IMR-90 (cell line): Measurements from ENCODE around the gene COMMD1.

Experiments
- BHLHE40 ChIP-seq: fragments of 150-350 bp; IDR thresholded peaks from 2 replicates; pipeline ENCODE4 v1.6.1; 2016; ENCODE audit warnings: mild to moderate bottlenecking, low read depth, low read length
- CEBPB ChIP-seq: IDR thresholded peaks from 2 replicates; pipeline ENCODE4 v1.6.1; 2012; ENCODE audit warnings: low read depth, low read length, improper control_type of control experiment
- CHD1 ChIP-seq: IDR thresholded peaks from 2 replicates; pipeline ENCODE4 v1.6.1; 2012; ENCODE audit warnings: low read depth, low read length, improper control_type of control experiment
- FOS ChIP-seq: fragments of 150-350 bp; IDR thresholded peaks from 2 replicates; pipeline ENCODE4 v1.6.1; 2016; ENCODE audit warnings: low read depth, low read length
- MAFK ChIP-seq: IDR thresholded peaks from 2 replicates; pipeline ENCODE4 v1.6.1; 2012; ENCODE audit warnings: low read depth, low read length, improper control_type of control experiment
- MXI1 ChIP-seq: IDR thresholded peaks from 2 replicates; pipeline ENCODE4 v1.6.1; 2012; ENCODE audit warnings: low read depth, mild to moderate bottlenecking, low read length, moderate library complexity, borderline replicate concordance
- NFE2L2 ChIP-seq: fragments of 150-350 bp; IDR thresholded peaks from 2 replicates; pipeline ENCODE4 v1.6.1; 2016; ENCODE audit warnings: low read depth, mild to moderate bottlenecking, low read length
- POLR2A ChIP-seq: IDR thresholded peaks from 2 replicates; pipeline ENCODE4 v1.6.1; 2012; ENCODE audit warnings: mild to moderate bottlenecking, low read depth, low read length
- RAD21 ChIP-seq: IDR thresholded peaks from 2 replicates; pipeline ENCODE4 v1.6.1; 2012; ENCODE audit warnings: low read length, improper control_type of control experiment
- RCOR1 ChIP-seq: IDR thresholded peaks from 2 replicates; pipeline ENCODE4 v1.6.1; 2012; ENCODE audit warnings: mild to moderate bottlenecking, low read length, improper control_type of control experiment; ENCODE audit not compliant: insufficient replicate concordance
- RFX5 ChIP-seq: IDR thresholded peaks from 2 replicates; pipeline ENCODE4 v1.8.0; 2012; ENCODE audit warnings: low read depth, mild to moderate bottlenecking, low read length, moderate library complexity
- SMC3 ChIP-seq: fragments of 150-350 bp; IDR thresholded peaks from 2 replicates; pipeline ENCODE4 v1.6.1; 2016; ENCODE audit warnings: low read depth, mild to moderate bottlenecking, antibody characterized with exemption, low read length, moderate library complexity
- USF2 ChIP-seq: fragments of 150-350 bp; IDR thresholded peaks from 2 replicates; pipeline ENCODE4 v1.6.1; 2017; ENCODE audit warnings: mild to moderate bottlenecking, antibody characterized with exemption, low read length, low read depth
- TF ChIP-seq, protein P1 (sequence below): conservative IDR thresholded peaks from 2 replicates; pipeline ENCODE4 v1.5.1; 2012; ENCODE audit warnings: mild to moderate bottlenecking, low read depth, low read length, improper control_type of control experiment

DNA sequence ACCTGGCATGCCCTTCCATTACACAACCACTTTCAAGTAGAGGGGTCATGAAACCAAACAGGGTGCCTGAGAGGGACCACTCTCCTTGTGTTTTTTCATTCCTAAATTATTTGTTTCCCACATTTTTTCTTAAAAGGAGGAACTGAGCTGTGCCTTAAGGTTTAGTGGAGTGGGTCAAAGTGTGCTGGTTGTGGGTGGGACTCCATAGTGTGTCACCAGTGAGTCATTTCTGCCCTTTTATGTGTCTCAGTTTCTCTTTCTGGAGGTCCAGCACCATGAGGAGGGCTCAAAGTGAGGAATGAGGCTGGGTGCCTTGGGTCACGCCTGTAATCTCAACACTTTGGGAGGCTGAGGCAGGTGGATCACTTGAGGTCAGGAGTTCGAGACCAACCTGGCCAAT lies 37.8 kb downstream of the COMMD1 start:
- TF ChIP-seq, protein P1, sequence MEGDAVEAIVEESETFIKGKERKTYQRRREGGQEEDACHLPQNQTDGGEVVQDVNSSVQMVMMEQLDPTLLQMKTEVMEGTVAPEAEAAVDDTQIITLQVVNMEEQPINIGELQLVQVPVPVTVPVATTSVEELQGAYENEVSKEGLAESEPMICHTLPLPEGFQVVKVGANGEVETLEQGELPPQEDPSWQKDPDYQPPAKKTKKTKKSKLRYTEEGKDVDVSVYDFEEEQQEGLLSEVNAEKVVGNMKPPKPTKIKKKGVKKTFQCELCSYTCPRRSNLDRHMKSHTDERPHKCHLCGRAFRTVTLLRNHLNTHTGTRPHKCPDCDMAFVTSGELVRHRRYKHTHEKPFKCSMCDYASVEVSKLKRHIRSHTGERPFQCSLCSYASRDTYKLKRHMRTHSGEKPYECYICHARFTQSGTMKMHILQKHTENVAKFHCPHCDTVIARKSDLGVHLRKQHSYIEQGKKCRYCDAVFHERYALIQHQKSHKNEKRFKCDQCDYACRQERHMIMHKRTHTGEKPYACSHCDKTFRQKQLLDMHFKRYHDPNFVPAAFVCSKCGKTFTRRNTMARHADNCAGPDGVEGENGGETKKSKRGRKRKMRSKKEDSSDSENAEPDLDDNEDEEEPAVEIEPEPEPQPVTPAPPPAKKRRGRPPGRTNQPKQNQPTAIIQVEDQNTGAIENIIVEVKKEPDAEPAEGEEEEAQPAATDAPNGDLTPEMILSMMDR, result no peak
- no peak for TF ChIP-seq CEBPB
- no peak for TF ChIP-seq RCOR1
- TF ChIP-seq RFX5, result no peak
- TF ChIP-seq POLR2A, result no peak
- no peak for TF ChIP-seq FOS
- TF ChIP-seq BHLHE40, result no peak
- no peak for TF ChIP-seq SMC3
- TF ChIP-seq RAD21, result no peak
- TF ChIP-seq NFE2L2, result no peak
- no peak for TF ChIP-seq MAFK
- TF ChIP-seq CHD1, result no peak
- TF ChIP-seq MXI1, result no peak
- no peak for TF ChIP-seq USF2
